Heart left ventricle (tissue), 13 donors: ENCODE results near the gene LCP2.

Source experiments
- CTCF ChIP-seq, 12 donors: fragments of 200-600 bp; sonication (generic) in 4 of 12; IDR thresholded peaks; one replicate each; pipeline versions ENCODE4 v1.5.0 to v1.8.0; 2018 to 2022; ENCODE audit warnings: antibody characterized with exemption in 12 of 12, mild to moderate bottlenecking in 5 of 12
- POLR2A ChIP-seq, 2 donors: fragments of 450-650 bp; IDR thresholded peaks; one replicate each; pipeline ENCODE4 v1.6.1; 2017; ENCODE audit warnings: antibody characterized with exemption in 2 of 2, mild to moderate bottlenecking in 2 of 2, moderate library complexity in 2 of 2
- donor health status: ischemic (EF 13 %, LVEDD 7.1; RV severe dilation, severe dysfunction).
- donor health status: DM: no; HTN: yes; CAD: no.
- donor health status: DM: no; HTN: no; CAD: no.
- donor health status: ischemic (EF 25% LVEDD 6.9; RV normal size, moderate dysfunction).
- donor health status: ischemic (EF 25% LVEDD 5.7; RV mildly dilated, moderate dysfunction).
- donor health status: ischemic (EF 35%, LVEDD 5.7; RV mildly dilated, moderate dysfunction).
- donor health status: nonischemic (EF 11% LVEDD 7.7; RV severe dilation, severe dysfunction).
- donor health status: DM: yes; HTN: yes; CAD: no.
- donor health status: PGD.
- donor health status: ischemic (EF 29% LVEDD 5.4; RV normal size, mild dysfunction).
- donor health status: nonischemic (EF 23%, LVEDD 6.1; RV moderate dilation, normal function).

GRCh38 chr5:170232786-170233185, 64.8 kb downstream of the LCP2 start, which contains the start of gene C5orf58:
- TF ChIP-seq CTCF (IDR thresholded peaks at IDR 0.05): no peak
- TF ChIP-seq POLR2A (IDR thresholded peaks at IDR 0.05): no peak
